ENCODE data around the gene CLN6.
"Not testable (repeated sequence)": the region's sequence is repeated elsewhere in the genome, so short reads cannot be mapped to it uniquely, and the experiment has no call there.

GRCh38 chr15:68172037-68172436 is 57.5 kb downstream of the CLN6 start:
- not testable (repeated sequence) for TF ChIP-seq CTCF, POLR2A, POLR2AphosphoS5, EP300 (IDR thresholded peaks at IDR 0.05)

All from stomach (tissue), 4 donors.